Vagina (tissue), 2 donors: ENCODE data around the gene MROH7. TPM values are rescaled to one million over a fixed set of nuclear protein-coding genes. Genes with fewer than 3 reads are reported as not detected.

Experiments
- DNase-seq, 2 donors: peaks; one replicate each; pipeline ENCODE4 v3.0.0-alpha.2; 2017; ENCODE audit errors: extremely low spot score in 2 of 2
- H3K27ac ChIP-seq: fragments of 200-600 bp; sonication (generic); one replicate; pipeline ENCODE4 v1.5.1; 2019
- H3K27me3 ChIP-seq: fragments of 200-600 bp; sonication (generic); one replicate; pipeline ENCODE4 v1.5.1; 2019
- H3K36me3 ChIP-seq, 2 donors: fragments of 200-600 bp; sonication (generic); one replicate each; pipeline ENCODE4 v1.5.1; 2017 to 2019
- H3K4me1 ChIP-seq: fragments of 200-600 bp; sonication (generic); one replicate; pipeline ENCODE4 v1.5.1; 2019
- H3K4me3 ChIP-seq, 2 donors: fragments of 200-600 bp; sonication (generic); 1 replicate in 1 of 2; 2 replicates in 1 of 2; pipeline ENCODE4 v1.5.1; 2016 to 2019
- H3K9me3 ChIP-seq: fragments of 200-600 bp; sonication (generic); one replicate; pipeline ENCODE4 v1.5.1; 2019
- CTCF ChIP-seq, 3 experiments: fragments of 450-650 bp in 2 of 3; fragments of 200-600 bp in 1 of 3; sonication (generic) in 1 of 3; IDR thresholded peaks; one replicate each; pipeline ENCODE4 v1.5.1; 2017 to 2019; ENCODE audit warnings: antibody characterized with exemption in 3 of 3, mild to moderate bottlenecking in 2 of 3, moderate library complexity in 2 of 3
- POLR2A ChIP-seq, 2 donors: fragments of 450-650 bp; IDR thresholded peaks; one replicate each; pipeline ENCODE4 v1.6.1; 2017; ENCODE audit warnings: antibody characterized with exemption in 2 of 2, mild to moderate bottlenecking in 2 of 2, moderate library complexity in 2 of 2
- POLR2AphosphoS5 ChIP-seq, 2 donors: sonication (generic); formaldehyde crosslinking; IDR thresholded peaks; one replicate each; pipeline ENCODE4 v1.9.0; 2017; ENCODE audit warnings: antibody characterized with exemption in 2 of 2, mild to moderate bottlenecking in 2 of 2, low read depth in 1 of 2; ENCODE audit not compliant: insufficient read depth in 1 of 2
- intact Hi-C: fragments of 100-400 bp; cut with DNase I; formaldehyde crosslinking; loops from one replicate; pipeline ENCODE4 v1.15.1; 2023
- total RNA-seq: library from RNA; depleted of rRNA; stranded (reverse); fragments of >200 nt; gene quantifications from one replicate; pipeline ENCODE4 v1.2.3, GENCODE V29; 2016

The MROH7 gene
- total RNA-seq, 1 donor from 2014 or later: 7.4 TPM

- Histone ChIP-seq H3K4me1 (peaks cover 4% of the 10 kb centered on the region), H3K27ac (no peak overlapping the region), H3K4me3 (no peak overlapping the region), H3K9me3 (no peaks in the 10 kb centered on the region), H3K36me3 (no peaks in the 10 kb centered on the region), H3K27me3 (no peaks in the 10 kb centered on the region)
- intact Hi-C loops: no loop called here
- TF ChIP-seq POLR2AphosphoS5 (IDR thresholded peaks at IDR 0.05; ENCODE audit: insufficient read depth in 1 of 2, low read depth in 1 of 2): no peak
- no peak for TF ChIP-seq POLR2A (IDR thresholded peaks at IDR 0.05)
- TF ChIP-seq CTCF (IDR thresholded peaks at IDR 0.05): no peak
- no peak for DNase-seq
Observed at GRCh38 chr1:54650417-54650816, 8.8 kb downstream of the MROH7 start.

GRCh38 chr1:54651608-54652007 lies 10.0 kb downstream of the MROH7 start:
- Histone ChIP-seq H3K36me3 (no peaks in the 10 kb centered on the region), H3K9me3 (no peaks in the 10 kb centered on the region), H3K27ac (no peak overlapping the region), H3K4me3 (no peak overlapping the region), H3K4me1 (no peaks in the 10 kb centered on the region), H3K27me3 (no peaks in the 10 kb centered on the region)
- TF ChIP-seq POLR2A (IDR thresholded peaks at IDR 0.05) (no peak), POLR2AphosphoS5 (IDR thresholded peaks at IDR 0.05; ENCODE audit: insufficient read depth in 1 of 2, low read depth in 1 of 2) (no peak), CTCF (IDR thresholded peaks at IDR 0.05) (no peak)
- intact Hi-C loops: no loop called here
- DNase-seq: no peak

- no peak for TF ChIP-seq POLR2AphosphoS5 (IDR thresholded peaks at IDR 0.05; ENCODE audit: insufficient read depth in 1 of 2, low read depth in 1 of 2)
- no peak for TF ChIP-seq CTCF (IDR thresholded peaks at IDR 0.05)
- TF ChIP-seq POLR2A (IDR thresholded peaks at IDR 0.05): no peak
- H3K4me1 ChIP-seq: no peaks in the 10 kb centered on the region
- no peak overlapping the region for H3K4me3 ChIP-seq
- no peak for DNase-seq
- intact Hi-C loops: no loop called here
- no peaks in the 10 kb centered on the region for H3K9me3 ChIP-seq
- H3K27ac ChIP-seq: no peak overlapping the region
- no peaks in the 10 kb centered on the region for H3K36me3 ChIP-seq
- H3K27me3 ChIP-seq: no peaks in the 10 kb centered on the region
Observed at GRCh38 chr1:54652168-54652567, 10.6 kb downstream of the MROH7 start.

GRCh38 chr1:54653036-54653435 lies 11.4 kb downstream of the MROH7 start:
- no peak for TF ChIP-seq POLR2AphosphoS5 (IDR thresholded peaks at IDR 0.05; ENCODE audit: insufficient read depth in 1 of 2, low read depth in 1 of 2)
- no peak for TF ChIP-seq CTCF (IDR thresholded peaks at IDR 0.05)
- no peak for TF ChIP-seq POLR2A (IDR thresholded peaks at IDR 0.05)
- intact Hi-C loops: no loop called here
- peaks cover 1% of the 10 kb centered on the region for H3K9me3 ChIP-seq
- H3K4me3 ChIP-seq: no peak overlapping the region
- H3K36me3 ChIP-seq: no peaks in the 10 kb centered on the region
- no peak overlapping the region for H3K27ac ChIP-seq
- DNase-seq: no peak
- H3K4me1 ChIP-seq: no peaks in the 10 kb centered on the region
- H3K27me3 ChIP-seq: no peaks in the 10 kb centered on the region

- Histone ChIP-seq H3K9me3 (peaks cover 9% of the 10 kb centered on the region), H3K27me3 (no peaks in the 10 kb centered on the region), H3K4me1 (no peaks in the 10 kb centered on the region), H3K27ac (no peak overlapping the region), H3K4me3 (no peak overlapping the region), H3K36me3 (no peaks in the 10 kb centered on the region)
- DNase-seq: no peak
- intact Hi-C loops: no loop called here
- TF ChIP-seq CTCF (IDR thresholded peaks at IDR 0.05) (no peak), POLR2AphosphoS5 (IDR thresholded peaks at IDR 0.05; ENCODE audit: insufficient read depth in 1 of 2, low read depth in 1 of 2) (no peak), POLR2A (IDR thresholded peaks at IDR 0.05) (no peak)
Observed at GRCh38 chr1:54658164-54658913, 16.8 kb downstream of the MROH7 start.
